HepG2 (cell line): ENCODE results near the gene ITIH3. TPM values are rescaled to one million over a fixed set of nuclear protein-coding genes. Genes with fewer than 3 reads are reported as not detected.

Source experiments
- BATF2 ChIP-seq: sonication (generic); formaldehyde crosslinking; IDR thresholded peaks from 2 replicates; pipeline ENCODE4 v1.8.0; 2022; ENCODE audit warnings: mild to moderate bottlenecking, missing genetic modification reagents, moderate library complexity
- DMAP1 ChIP-seq: IDR thresholded peaks from 2 replicates; pipeline ENCODE4 v1.6.1; 2016
- DNMT3B ChIP-seq: conservative IDR thresholded peaks from 2 replicates; pipeline ENCODE4 v1.6.1; 2016; ENCODE audit warnings: missing biosample characterization, control low read depth
- E2F5 ChIP-seq: sonication (generic); formaldehyde crosslinking; conservative IDR thresholded peaks from 2 replicates; pipeline ENCODE4 v1.4.0; 2020; ENCODE audit warnings: missing genetic modification reagents
- FOXK2 ChIP-seq: fragments of 450-650 bp; IDR thresholded peaks from 2 replicates; pipeline ENCODE4 v1.6.1; 2016
- KDM5A ChIP-seq: fragments of 200-600 bp; sonication (generic); IDR thresholded peaks from 2 replicates; pipeline ENCODE4 v1.7.0; 2018; ENCODE audit warnings: antibody characterized with exemption, mild to moderate bottlenecking, low read length, borderline replicate concordance
- KLF11 ChIP-seq: IDR thresholded peaks from 2 replicates; pipeline ENCODE4 v1.6.1; 2016; ENCODE audit warnings: missing compliant biosample characterization
- NAIF1 ChIP-seq: sonication (generic); formaldehyde crosslinking; IDR thresholded peaks from 2 replicates; pipeline ENCODE4 v1.5.0; 2020; ENCODE audit warnings: mild to moderate bottlenecking, missing genetic modification reagents, borderline replicate concordance
- NFE2L1 ChIP-seq: sonication (generic); formaldehyde crosslinking; IDR thresholded peaks from 2 replicates; pipeline ENCODE4 v1.4.0; 2020; ENCODE audit warnings: missing genetic modification reagents, mild to moderate bottlenecking, borderline replicate concordance
- NR2F2 ChIP-seq: IDR thresholded peaks from 2 replicates; pipeline ENCODE4 v1.6.1; 2012; ENCODE audit warnings: low read depth, inconsistent platforms, borderline replicate concordance
- PHB2 ChIP-seq: fragments of 450-650 bp; IDR thresholded peaks from 2 replicates; pipeline ENCODE4 v1.6.1; 2018; ENCODE audit not compliant: partially characterized antibody
- PLRG1 ChIP-seq: fragments of 450-650 bp; conservative IDR thresholded peaks from 2 replicates; pipeline ENCODE4 v1.6.1; 2016
- RARA ChIP-seq: IDR thresholded peaks from 2 replicates; pipeline ENCODE4 v1.6.1; 2016; ENCODE audit warnings: missing genetic modification reagents, missing compliant biosample characterization
- RBM22 ChIP-seq: fragments of 200-400 bp; formaldehyde crosslinking; optimal IDR thresholded peaks from 2 replicates; pipeline ENCODE3; 2017; ENCODE audit warnings: mild to moderate bottlenecking, low read length, moderate library complexity
- TBL1XR1 ChIP-seq: fragments of 150-350 bp; IDR thresholded peaks from 2 replicates; pipeline ENCODE4 v1.6.1; 2014; ENCODE audit warnings: borderline replicate concordance, low read length; ENCODE audit not compliant: partially characterized antibody
- THAP11 ChIP-seq: IDR thresholded peaks from 2 replicates; pipeline ENCODE4 v1.6.1; 2016; ENCODE audit warnings: missing biosample characterization, missing genetic modification reagents
- ZNF337 ChIP-seq: sonication (generic); formaldehyde crosslinking; IDR thresholded peaks from 2 replicates; pipeline ENCODE4 v1.5.1; 2020; ENCODE audit warnings: missing genetic modification reagents, low read depth, mild to moderate bottlenecking, borderline replicate concordance
- ZNF563 ChIP-seq: sonication (generic); formaldehyde crosslinking; IDR thresholded peaks from 2 replicates; pipeline ENCODE4 v1.8.0; 2022; ENCODE audit warnings: mild to moderate bottlenecking, moderate library complexity, missing genetic modification reagents
- ZNF629 ChIP-seq: sonication (generic); formaldehyde crosslinking; conservative IDR thresholded peaks from 2 replicates; pipeline ENCODE4 v1.5.0; 2020; ENCODE audit warnings: missing genetic modification reagents
- ZNF704 ChIP-seq: sonication (generic); formaldehyde crosslinking; IDR thresholded peaks from 2 replicates; pipeline ENCODE4 v1.8.1; 2023; ENCODE audit warnings: mild to moderate bottlenecking, inconsistent platforms, moderate library complexity, missing genetic modification reagents, borderline replicate concordance
- polyA plus RNA-seq, 8 experiments: library from polyadenylated mRNA; depleted of rRNA in 3 of 8; stranded (reverse) in 7 of 8; unstranded in 1 of 8; fragments of >200 nt; fragmentation: Illumina TruSeq in 4 of 8; extraction: Trizol in 4 of 8; gene quantifications; 2 replicates each; pipeline versions ENCODE4 v1.2.1 to v1.2.3, GENCODE V29; 2011 to 2016; ENCODE audit warnings: low read depth in 4 of 8, missing spikeins in 1 of 8, mixed read lengths in 1 of 8; ENCODE audit not compliant: insufficient read depth in 1 of 8
- total RNA-seq, 5 experiments: library from RNA; depleted of rRNA; stranded (reverse); fragments of >200 nt; fragmentation: Illumina TruSeq; extraction: Trizol; gene quantifications; 2 replicates each; pipeline ENCODE4 v1.2.3, GENCODE V29; 2016; ENCODE audit warnings: low read depth in 1 of 5
- TF ChIP-seq, protein P1 (sequence below): fragments of 450-650 bp; IDR thresholded peaks from 2 replicates; pipeline ENCODE4 v1.6.1; 2016
- TF ChIP-seq, protein P2 (sequence below): sonication (generic); formaldehyde crosslinking; IDR thresholded peaks from 2 replicates; pipeline ENCODE4 v1.5.1; 2020; ENCODE audit warnings: missing genetic modification reagents, mild to moderate bottlenecking, borderline replicate concordance

ITIH3 gene
- total and polyA plus RNA-seq, 2 of the 13 experiments (the other 11 are each of a cell fraction or from before 2014, with no cell fraction given), result 105 to 632 TPM

DNA sequence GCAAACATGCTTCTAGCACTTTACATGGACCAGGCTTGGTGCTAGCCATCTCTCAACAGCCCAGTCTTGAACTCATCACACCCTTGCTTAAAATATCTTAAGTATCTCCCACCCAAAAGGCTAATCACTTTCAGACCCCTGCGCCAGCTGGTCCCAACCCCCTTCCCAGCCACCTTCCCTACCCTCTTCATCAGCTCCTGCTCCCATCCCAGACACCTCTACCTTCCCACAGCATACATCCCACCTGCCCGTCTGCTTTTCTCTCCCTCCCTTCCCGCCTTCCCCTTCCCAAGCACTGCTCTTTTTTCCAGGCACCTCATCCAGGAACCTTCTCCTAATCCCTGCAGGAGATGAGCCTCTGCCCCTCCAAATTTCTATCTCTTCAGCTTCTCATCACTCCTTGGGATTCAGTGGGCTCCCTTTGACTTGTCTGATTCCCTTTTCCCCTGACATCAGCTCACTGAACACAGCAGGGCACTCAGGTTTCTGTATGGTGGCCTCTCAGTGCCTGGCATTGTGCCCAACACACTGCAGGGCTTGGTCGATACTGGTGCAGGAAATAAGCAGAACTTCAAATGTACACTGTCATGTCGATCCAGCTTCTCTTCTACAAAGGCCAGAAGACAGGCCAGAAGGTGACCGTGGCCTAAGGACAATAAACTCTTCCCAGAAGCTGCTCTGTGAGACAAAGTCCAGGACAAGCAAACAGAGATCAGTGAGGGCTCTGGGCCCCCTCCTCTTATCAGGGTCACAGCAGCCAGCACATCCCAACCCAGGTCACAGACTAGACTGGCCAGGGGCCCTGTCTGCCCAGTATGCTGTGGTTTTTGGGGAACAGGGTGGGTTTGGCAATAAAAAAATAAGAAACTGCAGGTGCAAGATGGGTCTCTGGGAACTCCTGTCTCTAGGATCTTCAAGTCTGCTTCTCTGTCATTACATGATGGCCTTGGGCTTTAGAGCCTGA lies 19.4 kb upstream of the ITIH3 start (continued):
- peak; percentile 28; the same call in 1 of the 2 replicates for TF ChIP-seq ZNF629 (CRISPR knock-in tag)
- TF ChIP-seq ZNF704 (CRISPR knock-in tag), result peak; percentile 35; the same call in 1 of the 2 replicates
- TF ChIP-seq DNMT3B (CRISPR knock-in tag), result no peak
- TF ChIP-seq NAIF1 (CRISPR knock-in tag), result no peak
- TF ChIP-seq THAP11 (CRISPR knock-in tag), result peak; percentile 56
- TF ChIP-seq, protein P1, sequence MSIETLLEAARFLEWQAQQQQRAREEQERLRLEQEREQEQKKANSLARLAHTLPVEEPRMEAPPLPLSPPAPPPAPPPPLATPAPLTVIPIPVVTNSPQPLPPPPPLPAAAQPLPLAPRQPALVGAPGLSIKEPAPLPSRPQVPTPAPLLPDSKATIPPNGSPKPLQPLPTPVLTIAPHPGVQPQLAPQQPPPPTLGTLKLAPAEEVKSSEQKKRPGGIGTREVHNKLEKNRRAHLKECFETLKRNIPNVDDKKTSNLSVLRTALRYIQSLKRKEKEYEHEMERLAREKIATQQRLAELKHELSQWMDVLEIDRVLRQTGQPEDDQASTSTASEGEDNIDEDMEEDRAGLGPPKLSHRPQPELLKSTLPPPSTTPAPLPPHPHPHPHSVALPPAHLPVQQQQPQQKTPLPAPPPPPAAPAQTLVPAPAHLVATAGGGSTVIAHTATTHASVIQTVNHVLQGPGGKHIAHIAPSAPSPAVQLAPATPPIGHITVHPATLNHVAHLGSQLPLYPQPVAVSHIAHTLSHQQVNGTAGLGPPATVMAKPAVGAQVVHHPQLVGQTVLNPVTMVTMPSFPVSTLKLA, result no peak
- TF ChIP-seq KDM5A, result no peak
- peak; percentile 38 for TF ChIP-seq TBL1XR1
- TF ChIP-seq ZNF563 (CRISPR knock-in tag), result peak; percentile 55; the same call in 1 of the 2 replicates
- no peak for TF ChIP-seq RBM22
- peak; percentile 97 for TF ChIP-seq RARA (CRISPR knock-in tag)
- TF ChIP-seq, protein P2, sequence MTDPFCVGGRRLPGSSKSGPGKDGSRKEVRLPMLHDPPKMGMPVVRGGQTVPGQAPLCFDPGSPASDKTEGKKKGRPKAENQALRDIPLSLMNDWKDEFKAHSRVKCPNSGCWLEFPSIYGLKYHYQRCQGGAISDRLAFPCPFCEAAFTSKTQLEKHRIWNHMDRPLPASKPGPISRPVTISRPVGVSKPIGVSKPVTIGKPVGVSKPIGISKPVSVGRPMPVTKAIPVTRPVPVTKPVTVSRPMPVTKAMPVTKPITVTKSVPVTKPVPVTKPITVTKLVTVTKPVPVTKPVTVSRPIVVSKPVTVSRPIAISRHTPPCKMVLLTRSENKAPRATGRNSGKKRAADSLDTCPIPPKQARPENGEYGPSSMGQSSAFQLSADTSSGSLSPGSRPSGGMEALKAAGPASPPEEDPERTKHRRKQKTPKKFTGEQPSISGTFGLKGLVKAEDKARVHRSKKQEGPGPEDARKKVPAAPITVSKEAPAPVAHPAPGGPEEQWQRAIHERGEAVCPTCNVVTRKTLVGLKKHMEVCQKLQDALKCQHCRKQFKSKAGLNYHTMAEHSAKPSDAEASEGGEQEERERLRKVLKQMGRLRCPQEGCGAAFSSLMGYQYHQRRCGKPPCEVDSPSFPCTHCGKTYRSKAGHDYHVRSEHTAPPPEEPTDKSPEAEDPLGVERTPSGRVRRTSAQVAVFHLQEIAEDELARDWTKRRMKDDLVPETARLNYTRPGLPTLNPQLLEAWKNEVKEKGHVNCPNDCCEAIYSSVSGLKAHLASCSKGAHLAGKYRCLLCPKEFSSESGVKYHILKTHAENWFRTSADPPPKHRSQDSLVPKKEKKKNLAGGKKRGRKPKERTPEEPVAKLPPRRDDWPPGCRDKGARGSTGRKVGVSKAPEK (CRISPR knock-in tag), result no peak
- TF ChIP-seq DMAP1 (CRISPR knock-in tag), result no peak; the same call in 1 of the 2 replicates
- TF ChIP-seq NR2F2, result peak; percentile 94
- TF ChIP-seq FOXK2, result no peak
- TF ChIP-seq E2F5 (CRISPR knock-in tag), result no peak
- TF ChIP-seq BATF2 (CRISPR knock-in tag), result no peak
- TF ChIP-seq NFE2L1 (CRISPR knock-in tag), result no peak
- no peak for TF ChIP-seq PHB2
- TF ChIP-seq ZNF337 (CRISPR knock-in tag), result no peak
- no peak for TF ChIP-seq KLF11 (CRISPR knock-in tag)
- TF ChIP-seq PLRG1, result no peak
